Measurements from ENCODE around the gene MICAL3. TPM values are rescaled to one million over a fixed set of nuclear protein-coding genes. Genes with fewer than 3 reads are reported as not detected.

MICAL3 gene
- total RNA-seq, 1 experiment from 2014 or later: 23.7 TPM

DNA sequence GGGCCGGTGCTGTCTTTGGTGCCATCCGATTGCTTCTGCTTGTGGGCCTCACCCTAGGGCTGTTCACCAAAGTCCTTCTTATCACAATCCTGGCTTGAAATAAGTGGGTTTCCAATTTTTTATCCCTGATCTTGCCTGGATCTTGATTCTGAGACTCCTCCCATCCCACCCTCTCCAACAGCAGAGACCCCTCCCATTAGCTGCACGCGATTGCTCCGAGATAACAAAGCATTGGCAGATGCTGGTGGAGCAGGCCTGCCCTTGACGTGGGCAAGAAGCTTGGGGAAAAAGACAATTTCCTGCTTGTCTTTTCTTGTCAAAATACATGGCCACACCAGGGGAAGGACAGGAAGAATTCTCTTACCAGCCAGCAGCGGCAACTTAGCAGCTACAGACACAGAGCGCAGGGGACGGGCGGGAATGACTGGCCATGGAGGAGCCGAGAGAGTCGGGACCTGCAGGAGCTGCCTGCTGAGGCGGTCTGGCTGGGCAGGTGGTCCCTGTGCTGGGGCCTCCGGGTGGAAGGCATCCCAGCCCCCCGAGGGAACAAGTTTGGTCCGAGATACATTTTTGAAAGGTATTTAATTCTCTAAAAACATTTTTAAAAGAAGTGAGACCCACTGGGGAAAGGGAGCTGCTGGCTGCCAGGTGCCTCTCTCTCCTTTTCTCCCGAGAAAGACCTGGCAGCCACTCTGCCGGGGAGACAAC lies 240.4 kb downstream of the MICAL3 start:
- Histone ChIP-seq H3K9me3 (ENCODE audit: low read length) (no peaks in the 10 kb centered on the region), H3K4me2 (ENCODE audit: low read length) (no peak overlapping the region), H4K20me1 (ENCODE audit: low read length) (no peaks in the 10 kb centered on the region), H2AFZ (ENCODE audit: low read length) (no peak overlapping the region), H3K9ac (ENCODE audit: low read length) (no peak overlapping the region), H3K36me3 (ENCODE audit: low read depth, low read length) (no peaks in the 10 kb centered on the region), H3K9me2 (replicated peaks; ENCODE audit: low read length) (no peaks in the 10 kb centered on the region), H3F3A (ENCODE audit: low read length, unreplicated experiment) (no peaks in the 10 kb centered on the region), H3K4me1 (ENCODE audit: insufficient read depth, low read length) (peaks cover 10% of the 10 kb centered on the region), H3K4me3 (ENCODE audit: low read length) (no peak overlapping the region), H3K27ac (ENCODE audit: low read length) (no peak overlapping the region), H3K79me2 (ENCODE audit: low read length) (no peaks in the 10 kb centered on the region), H3K27me3 (ENCODE audit: low read length) (no peaks in the 10 kb centered on the region)
- DNase-seq: no peak
- ATAC-seq: no peak
- no TSS peak for BruUV-seq (replicated peaks)
- ChIA-PET POLR2A (ENCODE audit: unreplicated experiment) (no interaction called here), CTCF (no interaction called here)
- TF ChIP-seq, protein P1, sequence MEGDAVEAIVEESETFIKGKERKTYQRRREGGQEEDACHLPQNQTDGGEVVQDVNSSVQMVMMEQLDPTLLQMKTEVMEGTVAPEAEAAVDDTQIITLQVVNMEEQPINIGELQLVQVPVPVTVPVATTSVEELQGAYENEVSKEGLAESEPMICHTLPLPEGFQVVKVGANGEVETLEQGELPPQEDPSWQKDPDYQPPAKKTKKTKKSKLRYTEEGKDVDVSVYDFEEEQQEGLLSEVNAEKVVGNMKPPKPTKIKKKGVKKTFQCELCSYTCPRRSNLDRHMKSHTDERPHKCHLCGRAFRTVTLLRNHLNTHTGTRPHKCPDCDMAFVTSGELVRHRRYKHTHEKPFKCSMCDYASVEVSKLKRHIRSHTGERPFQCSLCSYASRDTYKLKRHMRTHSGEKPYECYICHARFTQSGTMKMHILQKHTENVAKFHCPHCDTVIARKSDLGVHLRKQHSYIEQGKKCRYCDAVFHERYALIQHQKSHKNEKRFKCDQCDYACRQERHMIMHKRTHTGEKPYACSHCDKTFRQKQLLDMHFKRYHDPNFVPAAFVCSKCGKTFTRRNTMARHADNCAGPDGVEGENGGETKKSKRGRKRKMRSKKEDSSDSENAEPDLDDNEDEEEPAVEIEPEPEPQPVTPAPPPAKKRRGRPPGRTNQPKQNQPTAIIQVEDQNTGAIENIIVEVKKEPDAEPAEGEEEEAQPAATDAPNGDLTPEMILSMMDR (conservative IDR thresholded peaks at IDR 0.05; ENCODE audit: low read depth, low read length): no peak
- TF ChIP-seq EZH2 (IDR thresholded peaks at IDR 0.05; ENCODE audit: low read length, unreplicated experiment): no peak
- TF ChIP-seq EZH2phosphoT487 (IDR thresholded peaks at IDR 0.05; ENCODE audit: borderline replicate concordance, low read length): no peak
- intact Hi-C loops (cut with micrococcal nuclease): no loop called here

DNA sequence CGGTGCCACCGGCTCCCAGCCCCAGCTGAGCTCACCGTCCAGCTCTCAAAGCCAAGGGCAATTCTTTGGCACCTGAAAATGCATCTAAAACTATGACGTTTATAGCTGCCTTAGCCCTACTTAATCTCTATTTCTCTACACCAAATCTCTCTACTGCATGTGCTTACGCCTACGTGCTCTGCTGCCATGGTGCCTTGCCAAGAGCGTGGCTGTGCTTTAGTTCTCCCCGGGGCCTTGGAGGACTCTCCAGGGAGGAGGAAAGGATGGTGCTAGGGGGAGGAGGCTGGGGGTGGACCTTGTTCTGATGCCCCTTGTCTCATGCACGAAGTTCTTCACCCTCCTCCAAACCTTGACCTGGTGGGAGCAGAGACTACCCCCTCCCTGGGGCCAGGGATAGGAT lies 241.0 kb downstream of the MICAL3 start:
- peaks cover 10% of the 10 kb centered on the region for H3K4me1 ChIP-seq (ENCODE audit: insufficient read depth, low read length)
- H3K9me3 ChIP-seq (ENCODE audit: low read length): no peaks in the 10 kb centered on the region
- no peak for TF ChIP-seq EZH2phosphoT487 (IDR thresholded peaks at IDR 0.05; ENCODE audit: borderline replicate concordance, low read length)
- TF ChIP-seq, protein P1 (conservative IDR thresholded peaks at IDR 0.05; ENCODE audit: low read depth, low read length): no peak
- no peak for TF ChIP-seq EZH2 (IDR thresholded peaks at IDR 0.05; ENCODE audit: low read length, unreplicated experiment)
- no peak overlapping the region for H3K27ac ChIP-seq (ENCODE audit: low read length)
- intact Hi-C loops (cut with micrococcal nuclease): no loop called here
- no peak for ATAC-seq
- no peaks in the 10 kb centered on the region for H4K20me1 ChIP-seq (ENCODE audit: low read length)
- H3F3A ChIP-seq (ENCODE audit: low read length, unreplicated experiment): no peaks in the 10 kb centered on the region
- H3K27me3 ChIP-seq (ENCODE audit: low read length): no peaks in the 10 kb centered on the region
- no peaks in the 10 kb centered on the region for H3K36me3 ChIP-seq (ENCODE audit: low read depth, low read length)
- BruUV-seq (replicated peaks): no TSS peak
- H3K4me2 ChIP-seq (ENCODE audit: low read length): no peak overlapping the region
- ChIA-PET POLR2A (ENCODE audit: unreplicated experiment) (no interaction called here), CTCF (interaction anchor here (0.5 kb wide), 1 partner anchor 238 kb away, joined by 10 read pairs; no protein-coding TSS in a partner anchor)
- H3K9ac ChIP-seq (ENCODE audit: low read length): no peak overlapping the region
- no peak overlapping the region for H2AFZ ChIP-seq (ENCODE audit: low read length)
- H3K9me2 ChIP-seq (replicated peaks; ENCODE audit: low read length): no peaks in the 10 kb centered on the region
- no peaks in the 10 kb centered on the region for H3K79me2 ChIP-seq (ENCODE audit: low read length)
- H3K4me3 ChIP-seq (ENCODE audit: low read length): no peak overlapping the region
- DNase-seq: no peak

DNA sequence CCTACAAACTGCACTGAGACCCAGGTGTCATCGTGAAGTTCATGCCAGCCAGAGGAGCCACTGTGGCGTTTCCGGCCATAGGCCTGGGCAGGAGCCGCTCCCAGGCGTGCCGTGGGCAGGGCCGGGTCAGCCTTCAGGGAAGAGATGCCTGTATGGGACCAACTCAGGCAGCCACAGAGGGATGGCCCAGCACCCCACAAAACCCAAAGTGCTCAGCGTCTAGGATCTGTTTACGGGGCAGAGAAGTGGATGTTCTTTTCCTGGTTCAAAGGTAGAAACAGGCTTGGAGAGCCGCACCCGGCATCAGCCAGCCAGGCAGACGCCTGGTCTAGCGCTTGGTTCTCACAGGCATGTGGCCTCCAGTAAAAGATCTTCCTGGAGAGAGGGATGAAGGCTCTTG lies 241.7 kb downstream of the MICAL3 start:
- Histone ChIP-seq H3K27me3 (ENCODE audit: low read length) (no peaks in the 10 kb centered on the region), H3K4me1 (ENCODE audit: insufficient read depth, low read length) (peaks cover 10% of the 10 kb centered on the region), H3K9me3 (ENCODE audit: low read length) (no peaks in the 10 kb centered on the region), H4K20me1 (ENCODE audit: low read length) (no peaks in the 10 kb centered on the region), H3F3A (ENCODE audit: low read length, unreplicated experiment) (no peaks in the 10 kb centered on the region), H3K9me2 (replicated peaks; ENCODE audit: low read length) (no peaks in the 10 kb centered on the region), H3K4me3 (ENCODE audit: low read length) (no peak overlapping the region), H3K9ac (ENCODE audit: low read length) (no peak overlapping the region), H3K27ac (ENCODE audit: low read length) (no peak overlapping the region), H3K79me2 (ENCODE audit: low read length) (no peaks in the 10 kb centered on the region), H2AFZ (ENCODE audit: low read length) (no peak overlapping the region), H3K4me2 (ENCODE audit: low read length) (no peak overlapping the region), H3K36me3 (ENCODE audit: low read depth, low read length) (no peaks in the 10 kb centered on the region)
- no TSS peak for BruUV-seq (replicated peaks)
- no peak for ATAC-seq
- intact Hi-C loops (cut with micrococcal nuclease): no loop called here
- ChIA-PET CTCF (interaction anchor here (0.5 kb wide), 1 partner anchor 237 kb away, joined by 10 read pairs; no protein-coding TSS in a partner anchor), POLR2A (ENCODE audit: unreplicated experiment) (no interaction called here)
- TF ChIP-seq, protein P1 (conservative IDR thresholded peaks at IDR 0.05; ENCODE audit: low read depth, low read length): no peak
- TF ChIP-seq EZH2phosphoT487 (IDR thresholded peaks at IDR 0.05; ENCODE audit: borderline replicate concordance, low read length): no peak
- no peak for TF ChIP-seq EZH2 (IDR thresholded peaks at IDR 0.05; ENCODE audit: low read length, unreplicated experiment)
- no peak for DNase-seq
